Sigmoid colon (tissue), 4 donors: ENCODE measurements around the gene NBPF1.
"Not testable (repeated sequence)": the region's sequence is repeated elsewhere in the genome, so short reads cannot be mapped to it uniquely, and the experiment has no call there.

Experiments
- CTCF ChIP-seq, 4 experiments: fragments of 450-650 bp in 3 of 4; fragments of 200-600 bp in 1 of 4; IDR thresholded peaks; one replicate each; pipeline ENCODE4 v1.5.1; 2016 to 2019; ENCODE audit warnings: antibody characterized with exemption in 4 of 4, mild to moderate bottlenecking in 3 of 4, moderate library complexity in 2 of 4
- EP300 ChIP-seq, 4 donors: sonication (generic); formaldehyde crosslinking; IDR thresholded peaks; one replicate each; pipeline ENCODE4 v1.6.1; 2017; ENCODE audit warnings: antibody characterized with exemption in 4 of 4
- POLR2A ChIP-seq, 2 donors: fragments of 450-650 bp; IDR thresholded peaks; one replicate each; pipeline ENCODE4 v1.6.1; 2016; ENCODE audit warnings: antibody characterized with exemption in 2 of 2, mild to moderate bottlenecking in 2 of 2, moderate library complexity in 2 of 2
- POLR2AphosphoS5 ChIP-seq, 4 donors: sonication (generic); formaldehyde crosslinking; IDR thresholded peaks; one replicate each; pipeline ENCODE4 v1.6.1; 2017; ENCODE audit warnings: antibody characterized with exemption in 4 of 4

- TF ChIP-seq CTCF, POLR2A, POLR2AphosphoS5, EP300 (IDR thresholded peaks at IDR 0.05): not testable (repeated sequence)
These were observed 6.5 kb downstream of the NBPF1 start for GRCh38 chr1:16606666-16607432.
